GM12864 (cell line): ENCODE data around the gene ZGPAT.

Experiments used
- DNase-seq: peaks from one replicate; pipeline ENCODE4 v3.0.0-alpha.2; 2011; ENCODE audit warnings: low read depth
- H3K4me3 ChIP-seq: 2 replicates; pipeline ENCODE4 v1.5.1; 2011; ENCODE audit warnings: mild to moderate bottlenecking, low read depth, low read length, control low read depth
- TF ChIP-seq, protein P1 (sequence below): IDR thresholded peaks from 2 replicates; pipeline ENCODE4 v1.5.1; 2011; ENCODE audit warnings: low read depth, mild to moderate bottlenecking, moderate library complexity, low read length, control low read depth, inconsistent platforms; ENCODE audit errors: missing control alignments

The ZGPAT gene

DNA sequence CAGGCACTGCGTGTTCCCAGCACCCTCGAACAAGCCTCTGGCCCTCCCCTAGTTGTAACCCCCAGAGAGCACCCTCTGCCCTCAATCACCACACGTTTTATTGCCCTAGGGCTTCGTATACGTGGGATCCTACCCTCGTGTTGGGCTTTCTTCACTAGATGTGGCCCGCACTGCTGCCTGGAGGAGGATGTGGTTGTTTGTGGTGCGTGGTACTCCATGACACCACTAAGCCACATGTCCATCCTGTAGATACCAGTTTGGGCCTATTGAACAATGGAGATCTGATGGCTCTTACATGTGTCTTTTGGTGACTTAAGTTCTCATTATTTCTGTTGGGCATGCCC lies 48.8 kb downstream of the ZGPAT start:
- no peak overlapping the region for H3K4me3 ChIP-seq
- no peak for DNase-seq
- TF ChIP-seq, protein P1, sequence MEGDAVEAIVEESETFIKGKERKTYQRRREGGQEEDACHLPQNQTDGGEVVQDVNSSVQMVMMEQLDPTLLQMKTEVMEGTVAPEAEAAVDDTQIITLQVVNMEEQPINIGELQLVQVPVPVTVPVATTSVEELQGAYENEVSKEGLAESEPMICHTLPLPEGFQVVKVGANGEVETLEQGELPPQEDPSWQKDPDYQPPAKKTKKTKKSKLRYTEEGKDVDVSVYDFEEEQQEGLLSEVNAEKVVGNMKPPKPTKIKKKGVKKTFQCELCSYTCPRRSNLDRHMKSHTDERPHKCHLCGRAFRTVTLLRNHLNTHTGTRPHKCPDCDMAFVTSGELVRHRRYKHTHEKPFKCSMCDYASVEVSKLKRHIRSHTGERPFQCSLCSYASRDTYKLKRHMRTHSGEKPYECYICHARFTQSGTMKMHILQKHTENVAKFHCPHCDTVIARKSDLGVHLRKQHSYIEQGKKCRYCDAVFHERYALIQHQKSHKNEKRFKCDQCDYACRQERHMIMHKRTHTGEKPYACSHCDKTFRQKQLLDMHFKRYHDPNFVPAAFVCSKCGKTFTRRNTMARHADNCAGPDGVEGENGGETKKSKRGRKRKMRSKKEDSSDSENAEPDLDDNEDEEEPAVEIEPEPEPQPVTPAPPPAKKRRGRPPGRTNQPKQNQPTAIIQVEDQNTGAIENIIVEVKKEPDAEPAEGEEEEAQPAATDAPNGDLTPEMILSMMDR, result no peak

DNA sequence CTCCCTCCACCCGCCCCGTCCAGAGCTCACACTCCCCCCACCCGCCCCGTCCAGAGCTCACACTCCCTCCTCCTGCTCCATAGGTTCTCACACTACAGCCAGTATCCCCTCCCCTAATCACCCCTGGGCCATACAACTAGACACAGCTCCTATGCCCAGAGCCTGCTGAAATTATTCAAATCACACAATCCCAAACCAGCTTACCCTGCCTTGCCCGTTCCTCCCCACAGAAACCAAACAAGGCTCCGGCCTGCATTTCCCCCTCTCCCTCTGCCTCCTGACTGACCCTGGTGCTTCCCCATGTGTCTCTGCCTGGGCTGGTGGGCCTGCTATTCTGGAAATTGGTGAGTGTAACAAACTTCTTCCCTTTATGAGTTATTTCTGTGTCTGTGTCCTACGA lies 50.3 kb downstream of the ZGPAT start:
- DNase-seq, result no peak
- no peak overlapping the region for H3K4me3 ChIP-seq
- TF ChIP-seq, protein P1, result no peak

DNA sequence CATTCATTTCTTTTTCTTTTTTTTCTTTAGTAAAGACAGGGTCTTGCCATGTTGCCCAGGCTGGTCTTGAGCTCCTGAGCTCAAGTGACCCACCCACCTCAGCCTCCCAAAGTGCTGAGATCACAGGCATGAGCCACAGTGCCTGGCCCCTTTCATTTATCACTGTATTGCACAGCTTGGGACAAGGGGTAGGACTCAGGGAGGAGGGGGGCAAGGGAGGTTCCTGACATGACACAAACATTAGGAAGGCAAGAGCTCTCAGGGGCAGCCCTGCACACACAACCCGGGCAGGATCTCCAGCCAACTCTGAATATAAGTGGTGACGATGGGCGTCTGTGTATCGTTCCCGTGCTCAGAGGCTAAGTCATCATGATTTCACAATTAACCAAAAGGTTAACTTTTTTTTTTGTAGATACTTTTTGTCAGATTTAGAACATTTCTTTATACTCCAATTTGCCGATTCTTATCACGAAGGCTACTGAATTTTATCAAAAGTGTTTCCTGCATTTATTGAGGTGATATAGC lies 51.6 kb downstream of the ZGPAT start:
- no peak overlapping the region for H3K4me3 ChIP-seq
- TF ChIP-seq, protein P1, result no peak
- DNase-seq, result no peak

DNA sequence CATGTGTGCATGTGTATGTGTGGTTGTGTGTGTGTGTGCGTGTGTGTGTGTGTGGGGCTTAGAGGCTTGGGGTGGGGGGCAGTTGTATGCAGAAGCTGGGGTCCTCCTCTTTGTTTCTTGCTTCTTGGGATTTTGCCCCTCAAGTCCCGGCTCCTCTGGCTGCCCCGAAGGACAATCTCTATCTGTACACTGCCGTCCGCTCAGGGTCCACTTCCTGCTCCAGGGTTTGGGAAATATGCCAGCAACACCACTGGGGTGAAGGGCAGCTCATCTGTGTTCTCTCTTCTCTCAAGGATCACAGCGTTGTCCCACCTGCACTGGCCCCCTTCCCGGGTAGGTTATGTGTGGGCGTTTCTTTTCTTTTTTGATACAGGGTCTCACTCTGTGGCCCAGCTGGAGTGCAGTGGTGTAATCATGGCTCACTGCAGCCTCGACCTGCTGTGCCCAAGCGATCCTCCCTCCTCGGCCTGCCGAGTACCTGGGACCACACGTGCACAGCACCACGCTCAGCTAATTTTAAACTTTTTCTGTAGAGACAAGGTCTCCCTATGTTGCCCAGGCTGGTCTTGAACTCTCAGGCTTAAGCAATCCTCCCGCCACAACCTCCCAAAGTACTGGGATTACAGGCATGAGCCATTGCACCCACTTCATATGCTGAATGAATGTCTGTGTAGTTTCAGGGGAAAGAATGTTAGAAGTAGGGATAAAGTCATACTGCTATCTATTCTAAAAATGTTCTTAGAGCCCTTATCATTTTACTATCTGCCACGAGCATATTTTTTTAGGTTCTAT lies 57.4 kb downstream of the ZGPAT start:
- TF ChIP-seq, protein P1, result no peak
- H3K4me3 ChIP-seq, result no peak overlapping the region
- no peak for DNase-seq

DNA sequence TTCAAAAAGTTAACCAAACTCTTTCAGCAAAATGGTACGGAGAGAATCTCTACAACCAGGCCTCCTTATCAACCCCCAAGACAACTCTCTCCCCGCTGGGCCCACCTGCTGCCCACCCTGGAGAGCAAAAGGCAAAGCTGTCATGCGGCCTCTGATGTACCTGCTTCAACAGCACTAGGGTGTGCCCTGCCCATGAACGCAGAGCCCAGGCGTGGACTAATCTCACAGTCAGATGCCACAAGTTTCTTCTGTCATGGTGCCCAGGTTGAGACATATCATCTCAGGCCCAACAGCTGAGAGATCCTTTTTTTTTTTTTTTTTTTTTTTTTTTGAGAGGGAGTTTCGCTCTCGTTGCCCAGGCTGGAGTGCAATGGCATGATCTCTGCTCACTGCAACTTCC lies 58.1 kb downstream of the ZGPAT start:
- no peak overlapping the region for H3K4me3 ChIP-seq
- no peak for DNase-seq
- TF ChIP-seq, protein P1, result no peak

DNA sequence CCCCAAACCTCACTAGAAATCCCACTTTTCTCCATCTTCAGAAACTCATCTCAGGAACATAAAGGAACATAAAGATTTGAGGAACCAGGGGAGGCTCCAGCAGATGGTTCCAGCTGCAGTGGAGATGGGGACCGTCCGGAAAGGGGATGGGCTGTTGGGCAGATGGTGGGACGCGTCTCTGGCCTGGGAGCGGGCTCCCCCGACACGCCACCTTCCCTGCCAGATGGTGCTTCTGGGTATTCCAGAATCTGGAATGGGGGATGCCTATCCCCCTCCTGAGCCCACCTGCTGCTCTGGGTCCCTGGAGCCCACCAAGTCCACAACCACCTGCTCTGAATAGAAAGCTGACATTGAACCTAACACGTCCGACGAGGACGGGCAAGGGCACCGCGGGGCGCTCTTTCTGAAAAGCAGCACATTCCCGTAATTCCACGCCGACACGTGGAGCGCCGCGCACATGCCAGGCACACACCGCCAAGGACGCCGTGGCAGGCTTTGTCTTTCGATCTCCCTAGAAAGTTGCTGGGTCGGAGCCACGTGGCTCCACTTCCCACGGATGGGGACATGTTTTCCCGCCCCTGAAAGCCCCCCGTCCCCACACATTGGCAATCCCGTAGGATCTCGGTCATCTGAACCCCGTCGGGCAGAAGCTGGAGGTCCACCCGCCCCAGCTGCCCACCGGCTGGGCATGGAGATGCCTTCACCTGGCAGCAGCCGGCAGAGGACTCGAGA lies 59.0 kb downstream of the ZGPAT start:
- TF ChIP-seq, protein P1, result no peak
- no peak overlapping the region for H3K4me3 ChIP-seq
- no peak for DNase-seq
